ENCODE results near the gene COL6A2.
A peak's percentile ranks its signal among the peaks of the same experiment; 100 is the strongest.
"Not testable (repeated sequence)": the region's sequence is repeated elsewhere in the genome, so short reads cannot be mapped to it uniquely, and the experiment has no call there.

COL6A2 gene

DNA sequence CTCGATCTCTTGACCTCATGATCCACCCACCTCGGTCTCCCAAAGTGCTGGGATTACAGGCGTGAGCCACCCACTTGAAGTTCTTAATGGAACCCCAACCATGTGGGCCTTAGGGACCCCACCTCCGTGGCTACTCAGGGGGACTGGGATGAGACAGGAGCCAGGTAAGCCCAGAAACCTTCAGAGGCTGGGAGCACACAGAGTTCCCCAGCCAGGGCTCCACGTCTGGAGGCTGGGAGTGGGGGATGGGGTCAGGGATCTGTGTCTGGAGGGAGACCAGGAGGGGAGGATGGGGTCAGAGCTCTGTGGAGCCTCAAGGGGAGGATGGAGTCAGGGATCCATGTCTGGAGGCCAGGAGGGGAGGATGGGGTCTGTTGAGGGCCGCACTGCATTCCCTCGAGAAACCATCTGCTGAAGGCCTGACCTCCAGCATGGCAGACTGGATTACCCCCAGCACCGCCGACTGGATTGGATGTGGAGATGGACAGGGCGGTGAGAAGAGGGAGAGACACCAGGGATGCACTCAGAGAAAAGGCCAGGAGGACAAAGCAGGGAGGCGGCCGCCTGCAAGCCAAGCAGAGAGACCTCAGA lies 59.6 kb downstream of the COL6A2 start:
- no peak for DNase-seq

DNA sequence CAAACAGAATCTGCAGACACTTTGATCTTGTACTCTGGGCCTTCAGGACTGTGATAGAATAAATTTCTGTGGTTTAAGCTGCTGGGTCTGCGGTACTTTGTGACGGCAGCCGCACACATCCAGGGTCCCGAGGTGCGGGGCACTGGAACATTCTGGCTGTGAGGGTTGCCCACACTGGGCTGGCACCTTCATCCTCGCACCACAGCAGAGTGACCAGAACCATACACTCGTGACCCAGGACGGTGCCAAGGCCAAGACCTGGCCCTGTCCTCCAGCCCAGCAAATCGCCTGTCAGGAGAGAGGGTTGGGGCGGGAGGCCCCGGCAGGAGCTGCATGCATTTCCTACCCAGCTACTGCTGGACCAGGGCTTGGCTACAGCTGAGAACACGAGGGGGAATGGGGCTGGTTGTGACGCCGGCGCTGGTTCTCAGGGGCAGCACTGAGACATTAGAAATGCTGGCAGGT lies 60.1 kb downstream of the COL6A2 start:
- peak; percentile 0 for DNase-seq

DNA sequence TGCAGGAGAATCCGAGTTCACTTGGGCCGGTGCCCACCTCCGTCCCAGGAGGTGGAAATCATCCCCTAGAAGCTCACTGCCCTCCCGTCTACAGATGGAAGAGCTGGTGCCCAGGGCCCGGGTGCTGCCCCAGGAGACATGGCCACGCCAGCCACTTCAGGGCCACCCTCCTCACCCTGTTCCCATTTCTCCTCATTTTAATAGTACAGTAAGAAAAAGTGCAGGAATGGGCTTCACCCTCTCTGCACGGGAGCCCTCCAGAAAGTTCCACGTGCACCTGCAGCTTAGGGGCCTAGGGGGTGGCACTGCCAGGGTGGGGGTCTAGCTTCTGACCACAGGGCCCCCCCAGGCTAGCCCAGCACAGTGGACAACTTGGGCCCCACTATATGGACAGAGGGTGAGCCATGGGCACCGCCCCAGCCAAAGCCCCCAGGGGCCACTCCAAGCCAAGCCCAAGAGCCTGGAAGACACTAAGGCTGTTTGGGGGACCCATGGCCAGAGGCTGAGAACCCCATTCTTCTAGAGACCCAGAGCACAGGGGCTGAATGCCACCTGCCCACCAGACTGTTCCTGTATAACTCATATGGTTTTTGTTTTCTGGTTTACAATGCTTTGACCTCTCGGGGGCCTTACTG lies 60.9 kb downstream of the COL6A2 start:
- no peak for DNase-seq

DNA sequence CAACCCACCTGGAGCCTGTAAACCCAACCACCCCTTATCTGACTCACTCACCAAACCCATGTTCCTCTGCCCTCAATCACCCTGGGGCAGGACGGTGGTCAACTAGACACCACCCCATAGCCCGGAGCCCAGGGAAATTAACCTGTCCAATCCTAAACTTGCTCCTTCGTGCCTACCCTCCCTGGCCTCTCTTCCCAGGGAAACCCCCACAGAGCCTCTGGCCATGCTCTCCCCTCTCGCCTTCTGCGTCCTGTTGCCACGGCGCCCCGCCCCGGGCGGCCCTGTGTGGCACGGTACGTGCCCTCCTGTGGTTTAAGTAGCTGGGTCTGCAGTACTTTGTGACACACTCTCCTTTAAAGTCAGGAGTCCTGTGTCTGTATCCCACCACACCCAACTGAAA lies 61.5 kb downstream of the COL6A2 start:
- DNase-seq: no peak

DNA sequence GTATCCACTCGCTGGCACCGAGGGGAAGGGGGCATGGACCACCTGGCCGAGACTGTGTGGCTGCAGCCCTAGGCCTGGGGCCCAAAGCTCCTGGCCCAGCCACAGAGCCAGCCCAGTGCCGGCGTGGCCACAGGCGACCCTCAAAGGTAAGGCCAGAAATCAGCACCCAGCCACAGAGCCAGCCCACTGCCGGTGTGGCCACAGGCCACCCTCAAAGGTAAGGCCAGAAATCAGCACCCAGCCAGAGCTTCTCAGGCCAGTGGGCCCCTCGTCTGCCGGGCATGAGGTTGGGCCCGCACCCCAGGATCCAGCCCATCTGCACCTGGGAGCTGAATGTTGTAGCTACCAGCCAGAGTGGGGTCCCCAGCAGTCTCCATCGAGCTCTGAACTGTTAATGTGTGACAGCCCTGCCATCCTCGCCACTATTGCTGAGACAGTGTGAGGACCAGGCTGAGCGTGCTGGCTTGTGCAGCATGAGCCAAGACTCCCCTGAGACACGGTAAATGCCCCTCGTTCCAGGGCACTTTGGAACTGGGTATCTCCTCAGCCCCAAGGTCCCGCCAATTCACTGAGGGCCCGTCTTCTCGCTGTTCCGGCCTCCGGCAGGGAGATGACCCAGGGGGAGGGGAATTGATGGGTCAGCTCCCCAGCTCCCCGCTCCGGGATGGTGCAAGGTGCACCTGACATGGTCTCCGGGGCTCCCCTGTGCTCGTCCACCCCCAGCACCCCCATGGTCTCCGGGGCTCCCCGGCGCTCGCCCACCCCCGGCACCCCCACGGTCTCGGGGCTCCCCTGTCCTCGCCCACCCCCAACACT lies 62.1 kb downstream of the COL6A2 start:
- peak; percentile 1 for DNase-seq

DNA sequence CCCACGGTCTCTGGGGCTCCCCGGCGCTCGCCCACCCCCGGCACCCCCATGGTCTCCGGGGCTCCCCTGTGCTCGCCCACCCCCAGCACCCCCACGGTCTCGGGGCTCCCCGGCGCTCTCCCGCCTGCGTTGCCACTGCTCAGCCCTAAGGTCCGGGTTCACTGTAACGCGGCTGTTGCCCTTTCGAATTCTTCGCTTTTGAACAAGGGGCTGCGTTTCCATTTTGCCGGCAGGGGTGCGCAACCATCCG lies 62.7 kb downstream of the COL6A2 start:
- DNase-seq: no peak

DNA sequence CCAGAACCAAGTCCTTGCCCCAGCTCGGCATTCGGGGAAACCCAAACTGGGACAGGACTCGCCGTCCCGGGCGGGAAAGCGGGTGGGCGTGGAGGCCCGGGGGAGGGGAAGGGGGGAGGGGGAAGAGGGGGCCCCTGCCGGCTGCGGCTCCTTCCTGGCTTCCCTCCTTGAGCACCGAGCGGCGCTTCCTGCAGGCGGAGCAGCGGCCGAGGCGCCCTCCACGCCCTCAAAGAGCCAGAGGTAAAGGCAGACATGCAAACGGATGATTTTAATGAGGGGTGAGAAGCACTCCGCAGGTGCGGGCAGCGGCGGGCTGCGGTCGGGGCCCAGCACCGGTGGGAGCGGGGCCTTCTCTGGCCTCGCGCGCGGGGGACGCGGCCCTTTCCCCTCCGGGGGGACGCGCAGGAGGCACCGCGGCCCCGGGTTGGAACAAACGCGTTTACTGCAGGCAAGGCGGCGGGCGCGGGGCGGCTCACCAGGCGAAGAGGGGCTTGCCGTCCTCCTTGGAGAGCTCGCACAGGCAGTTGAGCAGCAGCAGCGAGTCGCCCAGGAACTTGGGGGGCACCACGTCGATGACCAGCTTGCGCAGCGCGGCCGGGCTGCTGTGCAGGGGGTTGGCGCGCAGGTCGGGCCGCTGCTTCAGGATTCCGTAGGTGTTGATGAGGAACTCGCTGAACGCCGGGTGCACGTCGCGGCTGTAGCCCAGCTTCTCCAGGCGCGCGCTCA lies 63.2 kb downstream of the COL6A2 start:
- peak; percentile 5 for DNase-seq

DNA sequence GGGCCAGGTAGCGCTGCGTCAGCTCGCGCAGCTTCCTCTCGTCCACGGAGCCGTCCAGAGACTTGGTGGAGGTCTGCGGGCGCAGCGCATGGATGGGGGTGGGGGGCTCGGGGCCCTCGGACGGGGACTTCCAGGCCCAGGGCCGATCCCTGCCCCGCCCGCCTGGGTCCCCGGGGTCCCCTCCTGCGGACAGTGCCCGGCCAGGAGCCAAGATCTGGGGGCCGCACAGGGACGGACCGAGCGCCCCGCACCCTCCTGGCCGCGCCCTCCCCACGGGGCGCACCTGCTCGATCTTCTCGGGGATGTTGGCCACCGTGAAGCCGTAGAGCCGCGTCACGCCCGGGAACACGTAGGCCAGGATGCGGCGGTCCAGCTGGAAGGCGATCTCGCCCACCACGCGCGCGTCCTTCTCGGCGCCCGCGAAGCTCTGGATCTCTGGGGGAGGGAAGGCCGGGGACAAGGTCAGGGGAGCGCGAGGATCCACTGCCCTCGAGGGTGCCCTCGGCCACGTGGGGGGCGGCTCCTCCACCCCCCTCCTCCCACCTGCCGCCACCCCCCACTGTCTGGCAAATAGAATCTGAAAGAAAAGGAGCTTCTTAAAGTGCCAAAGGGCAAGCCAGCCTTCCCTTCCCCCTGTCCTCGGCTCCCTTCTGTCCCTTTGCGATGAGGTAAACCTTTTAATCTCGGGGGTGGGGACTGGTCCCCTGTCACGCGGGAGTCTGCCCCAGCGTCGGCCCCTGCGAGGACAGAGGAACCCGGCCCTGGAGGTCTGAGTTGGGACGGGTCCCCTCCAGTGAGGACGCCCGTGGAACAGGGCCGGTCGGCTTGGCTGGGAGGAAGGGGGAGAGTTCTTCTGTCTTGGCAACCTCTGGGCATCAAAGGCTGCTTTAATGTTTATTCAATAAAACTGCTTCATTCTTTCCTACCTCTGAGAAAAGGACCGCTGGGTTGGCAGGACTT lies 64.0 kb downstream of the COL6A2 start:
- no peak for DNase-seq

DNA sequence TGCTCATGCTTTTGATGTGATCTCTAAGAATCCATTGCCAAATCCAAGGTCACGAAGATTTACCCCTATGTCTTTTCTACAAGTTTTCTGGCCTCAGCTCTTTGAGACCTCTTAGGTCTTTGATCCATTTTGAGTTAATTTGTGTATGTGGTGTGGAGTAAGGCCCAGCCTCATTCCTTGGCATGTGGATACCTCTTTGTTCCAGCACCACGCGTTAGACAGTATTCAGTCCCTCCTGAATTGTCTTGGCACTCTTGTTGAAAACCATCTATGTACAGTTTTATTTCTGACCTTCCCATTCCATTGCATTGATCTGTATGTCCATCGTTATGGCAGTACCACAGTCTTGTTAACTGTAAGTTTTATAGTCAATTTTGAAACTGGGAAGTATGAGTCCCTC lies 65.5 kb downstream of the COL6A2 start:
- no peak for DNase-seq

DNA sequence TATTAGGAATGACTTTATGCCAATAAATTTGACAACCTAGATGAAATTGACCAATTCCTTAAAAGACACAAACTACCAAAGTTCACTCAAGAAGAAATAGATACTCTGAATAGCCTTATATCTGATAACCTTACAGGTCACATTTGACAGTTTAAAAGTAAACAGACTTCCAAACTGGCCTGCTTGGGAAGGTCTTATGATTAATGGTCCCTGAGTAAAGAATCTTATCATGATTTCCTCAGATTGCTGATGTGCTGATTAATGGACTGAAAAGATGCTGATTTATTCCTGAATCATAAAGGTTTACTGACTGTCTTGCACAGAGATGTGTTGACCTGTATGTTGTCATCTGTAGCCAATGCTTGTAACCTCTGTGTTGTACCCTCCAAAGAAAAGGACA lies 67.2 kb downstream of the COL6A2 start:
- no peak for DNase-seq

DNA sequence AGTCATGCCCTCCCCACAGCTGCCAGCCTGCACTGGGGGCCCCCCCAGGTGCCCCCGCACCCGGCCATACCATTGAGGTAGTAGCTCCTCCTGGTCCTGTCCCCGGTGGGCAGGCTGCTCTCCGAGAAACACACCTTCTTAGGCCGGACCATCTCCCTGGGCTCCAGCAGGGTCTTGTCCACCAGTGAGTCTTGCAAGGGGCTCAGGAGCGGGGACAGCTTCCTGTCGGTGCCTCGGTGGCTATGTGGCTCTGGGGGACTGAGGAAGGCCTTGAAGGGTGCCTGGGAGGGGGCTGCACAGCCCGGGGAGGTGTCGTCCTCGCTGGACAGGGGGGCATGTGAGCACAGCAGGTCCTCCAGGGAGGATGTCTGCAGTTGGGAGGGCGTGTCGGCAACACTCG lies 70.3 kb downstream of the COL6A2 start:
- DNase-seq: peak; percentile 1

DNA sequence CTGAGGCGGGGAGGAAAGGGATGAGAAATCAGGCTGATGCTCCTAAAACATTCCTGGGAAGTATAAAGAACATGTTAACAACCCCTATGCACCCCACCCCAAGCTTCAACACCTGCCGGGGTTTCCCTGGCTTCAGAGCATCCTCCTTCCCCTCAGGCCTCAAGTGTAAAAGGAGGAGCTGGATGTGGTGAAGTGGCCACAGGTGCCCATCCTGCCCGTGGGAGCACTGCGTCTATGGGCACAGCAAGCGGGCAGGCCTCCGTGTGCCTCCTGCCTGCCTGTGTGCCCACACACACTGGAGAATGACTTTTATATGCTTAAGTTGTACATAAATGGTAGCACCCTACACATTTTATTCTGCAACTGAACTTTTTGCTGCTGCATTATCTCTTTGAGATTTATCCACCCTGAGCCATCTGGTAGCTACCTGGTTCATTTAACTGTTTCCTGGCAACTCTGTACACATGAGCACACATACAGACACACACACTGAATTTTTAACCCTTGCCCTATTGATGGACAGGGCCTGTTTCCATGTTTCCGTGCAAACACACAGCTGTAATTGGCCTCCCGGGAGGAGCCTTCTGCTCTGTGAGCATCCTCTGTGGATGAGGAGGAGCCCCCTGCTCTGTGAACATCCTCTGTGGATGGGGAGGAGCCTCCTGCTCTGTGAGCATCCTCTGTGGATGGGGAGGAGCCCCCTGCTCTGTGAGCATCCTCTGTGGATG lies 70.9 kb downstream of the COL6A2 start:
- DNase-seq: no peak

DNA sequence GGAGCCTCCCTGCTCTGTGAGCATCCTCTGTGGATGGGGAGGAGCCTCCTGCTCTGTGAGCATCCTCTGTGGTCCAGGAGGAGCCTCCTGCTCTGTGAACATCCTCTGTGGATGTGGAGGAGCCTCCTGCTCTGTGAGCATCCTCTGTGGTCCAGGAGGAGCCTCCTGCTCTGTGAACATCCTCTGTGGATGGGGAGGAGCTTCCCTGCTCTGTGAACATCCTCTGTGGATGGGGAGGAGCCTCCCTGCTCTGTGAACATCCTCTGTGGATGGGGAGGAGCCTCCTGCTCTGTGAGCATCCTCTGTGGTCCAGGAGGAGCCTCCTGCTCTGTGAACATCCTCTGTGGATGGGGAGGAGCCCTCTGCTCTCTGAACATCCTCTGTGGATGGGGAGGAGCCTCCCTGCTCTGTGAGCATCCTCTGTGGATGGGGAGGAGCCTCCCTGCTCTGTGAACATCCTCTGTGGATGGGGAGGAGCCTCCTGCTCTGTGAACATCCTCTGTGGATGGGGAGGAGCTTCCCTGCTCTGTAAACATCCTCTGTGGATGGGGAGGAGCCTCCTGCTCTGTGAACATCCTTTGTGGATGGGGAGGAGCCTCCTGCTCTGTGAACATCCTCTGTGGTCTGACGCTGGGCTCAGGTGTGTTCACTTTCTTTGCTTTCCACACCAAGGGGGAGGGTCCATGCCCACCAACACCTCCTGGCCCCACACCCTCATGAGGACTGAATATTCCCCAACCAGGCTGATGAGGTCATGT lies 72.7 kb downstream of the COL6A2 start:
- not testable (repeated sequence) for DNase-seq

DNA sequence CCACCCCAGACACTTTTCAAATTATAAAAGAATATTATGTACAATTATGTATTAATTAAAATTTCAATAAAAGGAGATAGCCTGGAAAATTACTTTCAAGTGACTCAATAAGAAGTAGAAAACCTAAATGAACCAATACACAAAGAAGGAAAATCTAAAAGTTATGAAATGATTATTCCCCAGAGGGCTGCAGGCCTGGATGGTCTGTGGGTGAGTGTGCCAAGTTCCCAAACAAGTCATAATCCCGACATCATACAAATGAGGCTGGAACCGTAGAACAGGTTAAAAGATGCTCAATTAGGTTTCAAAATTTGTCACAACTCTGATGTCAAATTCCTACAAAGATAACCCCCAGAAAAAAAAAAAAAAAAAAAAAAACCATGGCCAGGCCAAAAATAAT lies 73.7 kb downstream of the COL6A2 start:
- no peak for DNase-seq

DNA sequence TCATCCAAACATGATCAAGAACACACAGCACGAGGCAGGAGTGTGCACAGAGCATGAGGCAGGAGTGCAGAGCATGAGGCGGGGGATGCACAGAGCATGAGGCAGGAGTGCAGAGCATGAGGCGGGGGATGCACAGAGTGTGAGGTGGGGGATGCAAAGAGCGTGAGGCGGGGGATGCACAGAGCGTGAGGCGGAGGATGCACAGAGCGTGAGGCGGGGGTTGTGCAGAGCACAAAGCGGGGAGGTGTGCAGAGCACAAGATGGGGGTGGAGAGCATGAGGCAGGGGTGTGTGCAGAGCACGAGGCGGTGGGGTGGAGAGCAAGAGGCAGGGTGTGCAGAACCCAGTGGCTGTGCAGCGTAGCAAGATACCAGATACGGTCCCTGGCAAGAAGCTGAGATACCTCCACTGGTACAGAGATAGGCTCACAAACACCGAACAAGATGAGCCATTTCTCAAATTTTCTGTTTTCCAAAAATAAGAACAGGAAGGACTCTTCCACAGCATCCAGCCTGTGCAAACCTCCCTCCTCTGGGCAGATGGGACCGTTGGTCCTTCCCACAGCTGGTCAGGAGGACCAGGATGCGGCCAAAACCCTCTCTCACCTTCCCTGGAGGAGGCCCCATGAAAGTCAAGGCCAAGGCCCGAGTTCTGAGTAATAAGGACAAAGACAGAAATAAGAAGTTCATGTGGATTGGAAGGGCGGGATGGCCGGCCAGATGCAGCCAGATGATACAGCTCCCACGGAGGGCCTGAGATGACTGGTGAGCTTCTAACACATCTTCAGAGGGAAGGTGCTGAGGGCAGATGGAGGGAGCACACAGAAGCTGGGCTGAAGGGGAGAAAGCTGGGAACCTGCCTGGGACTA lies 74.3 kb downstream of the COL6A2 start:
- no peak for DNase-seq

DNA sequence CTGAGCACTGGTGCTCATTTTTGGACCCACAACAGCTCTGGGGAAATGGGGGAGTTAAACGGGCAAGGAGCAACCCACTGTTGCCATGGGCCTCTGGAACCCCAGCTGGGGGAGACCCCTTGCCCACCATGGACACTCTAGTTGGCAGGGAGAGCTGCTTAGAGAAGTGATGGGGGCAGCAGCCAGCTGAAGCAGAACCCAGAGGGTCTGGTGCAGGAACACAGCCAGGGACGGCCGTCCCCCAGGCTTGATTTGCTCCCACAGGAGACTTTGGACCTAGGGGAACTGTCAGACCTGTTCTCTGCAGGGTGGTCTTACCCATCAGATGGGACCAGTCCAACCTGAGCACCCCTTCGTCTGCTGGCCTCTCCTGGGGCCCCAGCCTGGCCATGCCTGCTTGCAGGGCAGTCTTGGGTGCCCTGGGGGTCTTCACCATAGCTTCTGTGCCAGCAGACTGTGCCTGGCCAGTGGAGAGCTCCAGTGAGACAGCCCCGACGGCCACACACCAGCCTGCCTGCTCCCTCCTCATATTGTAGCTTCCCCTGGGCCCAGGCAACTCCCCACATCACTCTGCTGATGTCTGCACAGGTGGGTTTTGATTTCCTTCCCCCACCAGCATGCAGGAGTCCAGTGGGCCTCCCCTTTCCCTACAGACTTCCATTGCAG lies 75.1 kb downstream of the COL6A2 start:
- no peak for DNase-seq

DNA sequence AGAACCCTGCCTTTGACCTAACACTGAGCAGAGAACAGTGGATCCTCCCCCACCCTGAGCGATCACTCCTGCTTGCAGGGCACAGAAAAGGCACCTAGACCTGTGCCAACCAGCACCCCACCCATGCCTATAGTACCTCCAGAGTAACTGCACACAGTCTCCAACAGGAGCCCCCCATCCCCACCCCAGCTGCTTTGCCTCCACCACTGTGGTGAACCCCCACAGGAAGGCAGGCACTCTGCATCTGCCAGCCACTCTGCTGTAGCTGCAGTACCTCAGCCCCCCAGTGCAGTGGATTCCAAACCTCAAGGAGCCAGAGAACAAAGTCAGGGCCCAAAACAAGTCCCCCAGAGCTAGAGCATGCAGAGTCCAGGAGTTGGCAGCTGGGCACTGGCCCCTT lies 75.7 kb downstream of the COL6A2 start:
- DNase-seq: no peak

DNA sequence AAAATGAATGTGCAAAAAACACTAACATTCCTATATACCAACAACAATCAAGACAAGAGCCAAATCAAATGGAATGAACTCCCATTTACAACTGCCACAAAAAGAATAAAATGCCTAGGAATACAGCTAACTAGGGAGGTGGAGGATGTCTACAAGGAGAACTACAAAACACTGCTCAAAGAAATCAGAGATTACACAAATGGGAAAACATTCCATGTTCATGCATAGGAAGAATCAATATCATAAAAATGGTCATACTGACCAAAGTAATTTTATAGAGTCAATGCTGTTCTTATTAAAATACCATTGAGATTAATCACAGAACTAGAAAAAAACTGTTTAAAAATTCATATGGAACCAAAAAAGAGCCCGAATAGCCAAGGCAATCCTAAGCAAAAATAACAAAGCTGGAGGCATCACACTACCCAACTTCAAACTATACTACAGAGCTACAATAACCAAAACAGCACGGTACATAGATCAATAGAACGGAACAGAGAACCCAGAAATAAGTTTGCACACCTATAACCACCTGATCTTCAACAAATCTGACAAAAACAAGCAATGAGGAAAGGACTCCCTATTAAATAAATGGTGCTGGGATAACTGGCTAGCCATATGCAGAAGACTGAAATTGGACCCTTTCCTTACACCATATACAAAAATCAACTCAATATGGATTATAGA lies 78.7 kb downstream of the COL6A2 start:
- DNase-seq: not testable (repeated sequence)

DNA sequence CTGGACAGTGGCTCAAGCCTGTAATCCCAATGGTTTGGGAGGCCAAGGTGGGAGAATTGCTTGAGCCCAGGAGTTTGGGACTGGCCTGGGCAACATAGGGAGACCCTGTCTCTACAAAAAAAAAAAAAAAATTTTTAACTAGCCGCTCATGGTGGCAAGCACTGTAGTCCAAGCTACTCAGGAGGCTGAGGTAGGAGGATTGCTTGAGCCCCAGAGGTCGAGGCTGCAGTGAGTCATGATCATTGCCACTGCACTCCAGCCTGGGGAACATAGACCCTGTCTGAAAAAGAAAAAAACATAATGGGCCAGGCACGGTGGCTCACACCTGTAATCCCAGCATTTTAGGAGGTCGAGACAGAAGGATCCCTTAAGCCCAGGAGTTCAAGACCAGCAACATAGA lies 81.0 kb downstream of the COL6A2 start:
- no peak for DNase-seq

Data from stimulated activated CD4-positive, alpha-beta T cell treated with anti-CD3 and anti-CD28 coated beads, Interleukin-15, amount 100 ng/mL, for 24 hours (primary cell).